ENCODE measurements around the gene PKP4.

GRCh38 chr2:158651358-158652057, 194.8 kb downstream of the PKP4 start:
- TF ChIP-seq CTCF (IDR thresholded peaks at IDR 0.05 in 2 of 3, conservative IDR thresholded peaks at IDR 0.05 in 1 of 3; ENCODE audit: borderline replicate concordance in 1 of 3, insufficient read depth in 1 of 3, low read depth in 2 of 3, low read length in 2 of 3) (no peak), SP1 (IDR thresholded peaks at IDR 0.05; ENCODE audit: low read depth) (no peak), POLR2A (IDR thresholded peaks at IDR 0.05; ENCODE audit: borderline replicate concordance, extremely low read depth, insufficient read depth, insufficient read length) (no peak), ZBTB33 (IDR thresholded peaks at IDR 0.05; ENCODE audit: extremely low read depth, insufficient replicate concordance, low read length) (no peak), RAD21 (IDR thresholded peaks at IDR 0.05; ENCODE audit: low read depth) (no peak), YY1 (IDR thresholded peaks at IDR 0.05; ENCODE audit: extremely low read depth, insufficient replicate concordance, low read depth, low read length) (no peak)
- TF ChIP-seq, protein P1, sequence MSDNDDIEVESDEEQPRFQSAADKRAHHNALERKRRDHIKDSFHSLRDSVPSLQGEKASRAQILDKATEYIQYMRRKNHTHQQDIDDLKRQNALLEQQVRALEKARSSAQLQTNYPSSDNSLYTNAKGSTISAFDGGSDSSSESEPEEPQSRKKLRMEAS (IDR thresholded peaks at IDR 0.05): no peak

Data from HCT116 (cell line).